Effector CD8-positive, alpha-beta T cell (primary cell): ENCODE data around the gene DYSF.
"Not testable (repeated sequence)": the region's sequence is repeated elsewhere in the genome, so short reads cannot be mapped to it uniquely, and the experiment has no call there.

Experiments used
- DNase-seq: peaks from one replicate; lab custom pipeline; 2025; lab: John Stamatoyannopoulos, UW
- total RNA-seq, 4 experiments: gene quantifications; one replicate each; lab custom pipeline; 2026; lab: John Stamatoyannopoulos, UW

DYSF gene
- 0.80 to 6.0 (median 3.1) reads per million in 4 experiments for total RNA-seq

DNA sequence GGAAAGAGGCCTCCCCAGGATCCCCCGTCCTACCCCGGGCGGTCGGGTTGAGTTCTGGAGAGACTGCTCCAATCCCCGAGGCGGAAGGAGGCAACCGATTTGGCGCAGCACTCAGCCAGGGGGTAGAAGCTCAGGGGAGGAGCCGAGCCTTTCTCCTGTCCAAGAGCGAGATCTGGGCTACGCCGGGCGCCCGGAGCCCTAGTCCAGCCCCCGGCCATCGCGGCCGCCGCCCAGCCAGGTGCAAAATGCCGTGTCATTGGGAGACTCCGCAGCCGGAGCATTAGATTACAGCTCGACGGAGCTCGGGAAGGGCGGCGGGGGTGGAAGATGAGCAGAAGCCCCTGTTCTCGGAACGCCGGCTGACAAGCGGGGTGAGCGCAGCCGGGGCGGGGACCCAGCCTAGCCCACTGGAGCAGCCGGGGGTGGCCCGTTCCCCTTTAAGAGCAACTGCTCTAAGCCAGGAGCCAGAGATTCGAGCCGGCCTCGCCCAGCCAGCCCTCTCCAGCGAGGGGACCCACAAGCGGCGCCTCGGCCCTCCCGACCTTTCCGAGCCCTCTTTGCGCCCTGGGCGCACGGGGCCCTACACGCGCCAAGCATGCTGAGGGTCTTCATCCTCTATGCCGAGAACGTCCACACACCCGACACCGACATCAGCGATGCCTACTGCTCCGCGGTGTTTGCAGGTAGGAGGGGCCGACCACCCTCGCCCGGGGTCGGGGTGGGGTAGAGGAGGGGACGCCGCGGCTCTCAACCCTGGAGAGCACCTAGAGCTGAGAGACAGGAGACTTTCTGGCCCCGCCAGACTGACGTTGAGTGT, at the start of gene DYSF:
Gene DYSF (plus strand): TSS at position 158 of the 817 bp plus-strand sequence.
- no peak for DNase-seq

DNA sequence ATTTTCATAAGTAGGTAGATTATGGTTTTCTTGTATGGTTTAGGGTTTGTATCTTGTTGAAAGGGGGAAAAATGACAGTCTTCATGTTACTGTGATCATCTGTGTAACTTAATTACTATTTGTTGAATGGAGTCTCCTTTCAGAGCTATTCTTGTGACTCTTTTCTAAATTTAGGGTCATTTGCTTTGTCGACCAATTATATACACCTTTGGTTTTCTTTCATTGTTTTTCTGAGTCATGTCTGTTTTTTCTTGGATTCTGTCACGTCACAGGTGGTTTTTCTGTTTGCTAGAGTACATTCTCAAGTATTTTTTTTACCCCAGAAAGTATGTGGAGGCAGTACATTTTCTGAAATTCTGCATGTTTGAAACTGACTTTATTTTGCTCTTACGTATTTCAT, 43.8 kb upstream of the DYSF start:
- DNase-seq, result no peak

DNA sequence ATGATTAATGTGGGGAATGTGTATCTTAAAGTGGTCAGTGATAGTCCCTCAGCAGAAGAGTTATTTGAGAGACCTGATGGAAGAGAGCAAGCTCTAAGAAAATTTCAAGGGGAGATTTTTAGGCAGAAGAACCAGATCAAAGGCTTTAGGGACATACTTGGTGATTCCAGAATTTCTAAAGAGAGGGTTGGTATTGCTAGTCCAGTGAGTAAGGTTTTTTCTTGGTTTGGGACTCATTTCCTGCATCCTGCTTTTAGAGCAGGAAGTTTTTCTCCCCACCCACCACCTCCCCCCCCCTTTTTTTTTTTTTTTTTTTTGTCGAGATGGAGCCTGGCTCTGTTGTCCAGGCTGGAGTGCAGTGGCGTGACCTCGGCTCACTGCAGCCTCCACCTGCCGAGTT, 42.7 kb upstream of the DYSF start:
- DNase-seq, result no peak

DNA sequence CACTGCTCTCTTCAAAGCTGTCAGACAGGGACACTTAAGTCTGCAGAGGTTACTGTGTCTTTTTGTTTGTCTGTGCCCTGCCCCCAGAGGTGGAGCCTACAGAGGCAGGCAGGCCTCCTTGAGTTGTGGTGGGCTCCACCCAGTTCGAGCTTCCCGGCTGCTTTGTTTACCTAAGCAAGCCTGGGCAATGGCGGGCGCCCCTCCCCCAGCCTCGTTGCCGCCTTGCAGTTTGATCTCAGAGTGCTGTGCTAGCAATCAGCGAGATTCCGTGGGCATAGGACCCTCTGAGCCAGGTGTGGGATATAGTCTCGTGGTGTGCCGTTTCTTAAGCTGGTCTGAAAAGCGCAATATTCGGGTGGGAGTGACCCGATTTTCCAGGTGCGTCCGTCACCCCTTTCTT, 36.5 kb upstream of the DYSF start:
- not testable (repeated sequence) for DNase-seq

DNA sequence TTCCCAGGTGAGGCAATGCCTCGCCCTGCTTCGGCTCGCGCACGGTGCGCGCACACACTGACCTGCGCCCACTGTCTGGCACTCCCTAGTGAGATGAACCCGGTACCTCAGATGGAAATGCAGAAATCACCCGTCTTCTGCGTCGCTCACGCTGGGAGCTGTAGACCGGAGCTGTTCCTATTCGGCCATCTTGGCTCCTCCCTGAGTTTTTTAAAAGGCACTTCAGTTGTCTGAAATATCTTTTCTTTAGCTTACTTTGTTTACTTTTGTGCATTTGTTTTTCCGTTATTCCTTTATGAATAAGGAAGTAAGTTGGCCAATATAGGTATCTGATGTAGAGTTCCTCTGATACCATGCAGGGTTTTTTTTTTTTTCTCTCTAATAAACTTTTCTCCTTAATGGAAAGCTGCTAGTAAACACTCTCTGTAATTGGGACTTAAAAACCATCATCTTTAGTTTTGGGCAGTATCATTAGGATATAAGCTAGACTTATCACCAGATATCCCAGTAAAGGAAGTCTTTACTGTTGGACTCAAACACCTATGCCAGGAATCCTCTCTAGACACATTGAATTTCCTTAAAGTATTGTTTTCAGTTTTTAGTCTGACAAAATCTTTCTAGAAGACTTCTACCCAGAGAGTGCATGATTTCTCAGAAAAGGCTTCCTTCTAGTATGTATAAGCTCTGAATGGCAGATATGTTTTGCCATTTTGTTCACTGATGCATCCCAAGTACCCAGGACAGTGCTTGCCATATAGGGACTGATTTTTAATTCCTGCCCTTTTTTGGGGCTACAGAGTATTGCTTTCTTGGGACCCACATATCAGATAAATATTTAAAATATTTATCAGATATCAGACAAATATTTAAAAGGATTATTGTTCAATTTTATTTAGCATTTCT, 35.8 kb upstream of the DYSF start:
- DNase-seq, result no peak

DNA sequence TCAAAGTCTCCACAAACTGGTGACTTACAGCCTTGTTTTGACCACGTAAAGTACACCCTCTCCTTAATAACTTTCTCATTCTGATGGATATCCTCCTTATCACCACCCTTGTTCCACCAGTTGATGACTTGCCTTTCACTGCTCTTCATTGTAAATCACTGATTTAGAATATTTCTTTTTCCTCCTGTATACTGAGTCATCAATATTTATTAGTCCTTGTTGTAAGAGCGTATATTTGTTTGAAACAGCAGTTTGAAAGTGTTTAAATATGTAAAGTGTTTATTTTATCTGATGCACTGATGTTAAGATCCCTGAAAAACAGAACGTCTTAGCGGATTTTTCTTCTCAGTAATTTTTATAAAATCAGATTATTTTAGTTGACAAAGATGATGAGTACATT, 34.2 kb upstream of the DYSF start:
- DNase-seq, result no peak

DNA sequence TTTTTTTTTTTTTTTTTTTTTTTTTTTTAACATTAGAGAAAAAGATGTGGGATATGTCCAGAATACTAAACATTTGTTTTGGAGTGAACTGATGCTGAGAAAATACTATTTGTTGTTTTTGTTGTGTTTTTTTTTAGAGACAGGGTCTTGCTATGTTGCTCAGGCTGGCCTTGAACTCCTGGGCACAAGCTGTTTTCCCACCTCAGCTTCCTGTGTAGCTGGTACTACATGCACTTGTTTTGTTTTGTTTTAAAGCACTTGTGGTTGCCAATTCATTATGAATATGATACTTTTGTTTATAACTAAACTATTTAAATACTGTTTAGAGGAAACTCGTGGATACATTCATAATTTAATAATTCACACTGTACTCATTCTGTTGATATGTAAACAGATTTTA, 33.4 kb upstream of the DYSF start:
- DNase-seq, result no peak

DNA sequence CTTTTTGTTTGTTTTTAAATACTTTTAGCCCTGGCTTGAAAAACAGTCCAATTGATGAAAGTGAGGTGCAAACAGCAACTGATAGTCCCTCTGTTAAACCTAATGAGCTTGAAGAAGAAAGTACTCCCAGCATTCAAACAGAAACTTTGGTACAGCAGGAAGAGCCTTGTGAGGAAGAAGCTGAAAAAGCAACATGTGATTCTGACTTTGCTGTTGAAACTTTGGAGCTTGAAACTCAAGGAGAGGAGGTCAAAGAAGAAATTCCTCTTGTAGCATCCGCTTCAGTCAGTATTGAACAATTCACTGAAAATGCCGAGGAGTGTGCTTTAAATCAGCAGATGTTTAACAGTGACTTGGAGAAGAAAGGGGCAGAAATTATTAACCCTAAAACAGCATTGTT, 30.6 kb upstream of the DYSF start:
- no peak for DNase-seq

DNA sequence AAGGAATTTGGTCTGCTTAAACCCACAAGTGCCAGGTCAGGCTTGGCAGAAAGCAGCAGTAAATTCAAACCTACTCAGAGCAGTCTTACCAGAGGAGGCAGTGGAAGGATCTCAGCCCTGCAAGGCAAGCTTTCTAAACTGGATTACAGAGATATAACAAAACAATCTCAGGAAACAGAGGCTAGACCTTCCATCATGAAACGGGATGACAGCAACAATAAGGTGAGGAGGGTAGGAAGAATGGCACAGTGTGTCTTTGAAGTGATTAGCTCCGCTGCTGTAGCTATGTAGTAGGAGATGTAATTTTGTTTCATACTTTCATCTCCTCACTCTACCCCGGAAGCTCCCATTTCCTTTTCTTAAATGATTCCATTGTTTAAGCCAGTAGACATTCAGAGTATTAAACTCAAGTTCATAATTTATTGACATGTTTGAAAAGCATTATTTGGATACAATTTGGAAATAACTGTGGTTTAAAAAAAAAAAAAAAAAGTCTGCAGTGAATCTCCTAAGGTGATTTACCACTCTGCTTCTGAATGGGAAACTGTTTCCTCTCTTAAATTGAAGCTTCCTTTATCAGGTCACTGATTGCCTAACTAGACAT, 29.4 kb upstream of the DYSF start:
- DNase-seq, result no peak

DNA sequence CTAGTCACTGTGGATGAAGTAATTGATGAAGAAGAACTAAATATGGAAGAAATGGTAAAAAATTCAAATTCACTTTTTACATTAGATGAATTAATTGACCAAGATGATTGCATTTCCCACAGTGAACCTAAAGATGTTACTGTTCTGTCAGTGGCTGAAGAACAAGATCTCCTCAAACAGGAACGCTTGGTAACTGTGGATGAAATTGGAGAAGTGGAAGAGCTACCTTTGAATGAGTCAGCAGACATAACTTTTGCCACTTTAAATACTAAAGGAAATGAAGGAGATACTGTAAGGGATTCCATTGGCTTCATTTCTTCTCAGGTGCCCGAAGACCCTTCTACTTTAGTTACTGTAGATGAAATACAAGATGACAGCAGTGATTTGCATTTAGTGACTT, 26.6 kb upstream of the DYSF start:
- no peak for DNase-seq

DNA sequence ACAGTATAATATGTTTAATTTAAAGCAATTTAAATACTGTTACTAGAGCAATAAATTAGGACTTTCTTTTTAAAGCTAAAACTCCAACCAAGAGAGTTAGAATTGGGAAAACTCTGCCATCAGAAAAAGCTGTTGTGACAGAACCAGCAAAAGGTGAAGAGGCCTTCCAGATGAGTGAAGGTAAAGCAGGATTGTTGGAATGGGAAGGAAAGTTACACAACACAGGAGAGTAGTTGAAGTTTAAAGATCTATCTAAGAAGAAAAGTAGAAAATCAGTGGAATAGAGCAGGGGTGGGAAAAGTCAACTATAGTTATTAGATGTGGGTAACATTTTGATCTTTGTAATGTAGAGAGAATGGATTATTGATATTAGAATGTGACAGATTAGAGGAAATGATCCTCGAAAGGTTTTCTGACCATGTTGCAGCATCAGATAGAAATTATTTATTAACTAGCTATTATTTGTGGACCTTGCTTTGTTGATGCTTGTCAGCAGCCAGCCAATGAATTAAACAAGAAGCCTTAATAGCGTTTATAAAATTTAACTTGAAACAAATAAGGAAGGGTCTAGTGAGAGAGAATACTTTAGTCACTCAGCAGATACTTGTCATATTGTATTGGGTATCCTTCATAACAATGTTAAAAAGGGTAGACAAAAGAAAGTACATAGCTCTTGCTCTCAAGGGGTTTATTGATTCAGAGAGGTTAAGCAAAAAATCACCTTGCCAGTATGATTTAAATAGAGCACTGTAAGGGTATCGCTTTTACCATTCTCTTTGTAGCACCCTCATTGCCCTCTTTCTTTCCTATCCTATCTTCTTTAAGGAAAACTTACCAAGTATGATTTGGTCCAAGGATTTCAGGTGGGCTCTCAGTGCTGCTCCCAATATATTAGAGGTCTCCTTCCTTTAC, 24.6 kb upstream of the DYSF start:
- DNase-seq, result no peak

DNA sequence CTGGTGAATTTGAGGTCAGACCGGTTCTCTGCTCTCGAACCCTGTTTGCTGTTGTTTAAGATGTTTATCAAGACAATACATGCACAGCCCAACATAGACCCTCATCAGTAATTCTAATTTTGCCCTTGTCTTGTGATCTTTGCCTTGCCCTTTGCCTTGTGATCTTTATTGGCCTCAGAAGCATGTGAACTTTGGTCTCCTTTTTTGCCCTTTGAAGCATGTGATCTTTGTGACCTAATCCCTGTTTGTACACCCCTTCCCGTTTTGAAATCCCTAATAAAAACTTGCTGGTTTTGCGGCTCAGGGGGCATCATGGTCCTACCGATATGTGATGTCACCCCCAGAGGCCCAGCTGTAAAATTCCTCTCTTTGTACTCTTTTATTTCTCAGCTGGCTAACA, 8.2 kb upstream of the DYSF start:
- not testable (repeated sequence) for DNase-seq

DNA sequence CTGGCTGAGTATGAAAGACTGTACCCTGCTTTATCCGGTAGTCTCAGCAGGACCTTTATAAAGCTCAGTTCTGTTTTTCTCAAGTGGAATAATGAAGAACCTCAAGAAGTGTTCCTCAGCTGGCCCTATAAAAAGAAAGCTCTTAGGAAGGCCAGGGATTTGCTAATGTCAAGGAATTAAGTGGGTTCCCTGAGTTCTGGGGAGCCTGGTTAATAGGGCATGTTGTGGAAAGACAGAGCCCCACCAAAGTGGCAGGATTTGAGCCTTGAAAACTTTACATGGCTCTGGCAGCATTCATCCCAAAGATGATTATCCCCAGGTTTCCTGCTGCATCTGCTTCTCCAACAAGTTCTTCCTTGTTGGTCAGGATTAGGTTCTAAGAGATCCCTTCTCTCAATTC, 6.9 kb upstream of the DYSF start:
- no peak for DNase-seq

DNA sequence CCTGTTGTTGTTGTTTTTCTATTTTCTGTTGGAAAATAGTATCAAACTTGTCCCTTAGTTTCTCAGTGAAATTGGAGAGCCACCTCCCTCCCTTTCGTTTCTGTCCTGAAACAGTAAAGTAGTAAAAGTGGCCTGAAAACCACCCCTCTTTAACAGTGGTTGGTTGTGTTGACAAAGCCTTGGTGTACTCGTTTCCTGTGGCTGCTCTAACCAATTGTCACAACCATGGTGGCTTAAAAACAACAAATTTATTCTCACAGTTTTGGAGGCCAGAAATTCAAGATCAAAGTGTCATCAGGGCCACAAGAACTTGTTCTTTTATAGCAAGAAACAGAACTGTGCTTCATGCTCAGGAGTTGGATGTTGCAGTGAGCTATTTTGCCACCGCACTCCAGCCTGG, 4.0 kb upstream of the DYSF start:
- no peak for DNase-seq

DNA sequence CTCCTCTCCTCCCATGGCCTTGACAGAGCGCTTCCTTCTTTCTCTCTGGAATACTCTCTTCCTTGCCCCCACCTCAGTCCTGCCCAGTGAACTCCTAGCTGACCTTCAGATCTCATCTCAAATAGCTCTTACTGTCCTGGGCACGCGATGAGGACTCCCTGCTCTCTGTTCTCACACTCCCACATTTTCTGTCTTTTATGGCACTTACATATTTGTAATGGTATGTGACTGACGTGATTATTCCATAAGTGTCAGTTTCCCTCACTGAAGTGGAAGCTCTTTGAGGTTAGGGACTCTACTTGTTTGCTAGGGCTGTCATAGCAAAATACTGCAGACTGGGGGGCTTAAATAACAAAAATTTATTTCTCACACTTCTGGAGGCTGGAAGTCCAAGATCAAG, 1.7 kb upstream of the DYSF start:
- no peak for DNase-seq

DNA sequence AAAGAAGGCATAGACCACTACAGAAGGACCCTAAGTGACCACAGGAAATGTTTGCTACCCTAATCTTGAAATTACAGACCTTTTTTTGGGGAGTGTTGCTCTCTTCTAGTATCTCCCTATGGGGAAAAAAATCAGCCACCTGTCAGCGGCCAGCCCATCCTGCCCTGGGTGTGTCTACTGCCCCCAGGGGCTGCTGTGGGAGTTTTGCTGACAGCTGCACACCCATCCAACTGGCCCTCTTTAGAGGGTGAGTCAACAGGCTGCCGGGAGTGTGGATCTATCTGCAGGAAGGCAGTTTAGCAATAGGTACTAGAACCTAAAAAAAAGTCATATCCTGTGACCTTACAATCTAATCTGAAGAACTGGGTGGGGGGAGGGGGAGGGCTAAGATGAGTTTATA, 796 bp upstream of the DYSF start:
- no peak for DNase-seq

DNA sequence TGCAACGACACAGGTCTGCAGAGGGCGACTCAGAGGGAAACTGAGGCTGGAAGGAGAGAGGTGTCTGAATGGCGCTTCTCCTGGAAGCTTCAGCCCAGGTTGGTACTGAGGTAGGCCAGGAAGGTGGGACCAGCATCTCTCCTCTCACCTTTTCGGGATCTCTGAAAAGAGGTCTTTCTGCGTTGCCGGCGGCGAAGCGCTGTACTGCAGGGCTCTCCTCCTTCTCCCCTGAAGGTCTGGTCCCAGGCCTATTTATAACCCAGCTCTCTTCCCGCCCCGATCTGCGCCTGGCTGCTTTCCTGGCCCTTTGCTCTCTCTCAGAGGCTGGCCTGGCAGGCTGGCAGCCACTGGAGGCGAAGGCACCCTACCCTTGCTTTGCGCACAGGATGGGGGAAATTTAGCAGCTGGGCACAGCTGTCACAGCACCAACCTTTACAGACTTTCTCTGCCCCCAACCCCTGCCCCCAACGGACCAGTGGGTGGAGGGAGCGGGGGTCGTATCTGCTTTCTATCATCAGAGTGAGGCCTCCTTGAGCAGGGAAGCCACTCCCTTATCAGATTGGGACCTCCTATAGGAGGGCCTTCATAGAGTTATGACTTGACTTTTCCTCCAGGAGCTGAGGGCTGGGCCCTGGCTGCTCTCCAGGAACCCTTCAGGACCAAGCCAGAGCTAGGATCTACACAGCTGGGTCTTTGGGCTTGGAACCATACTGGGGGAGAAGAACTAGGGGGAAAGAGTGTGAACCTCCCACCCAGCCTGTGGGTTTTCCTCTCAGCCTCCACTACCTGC, 1.1 kb downstream of the DYSF start:
- no peak for DNase-seq

DNA sequence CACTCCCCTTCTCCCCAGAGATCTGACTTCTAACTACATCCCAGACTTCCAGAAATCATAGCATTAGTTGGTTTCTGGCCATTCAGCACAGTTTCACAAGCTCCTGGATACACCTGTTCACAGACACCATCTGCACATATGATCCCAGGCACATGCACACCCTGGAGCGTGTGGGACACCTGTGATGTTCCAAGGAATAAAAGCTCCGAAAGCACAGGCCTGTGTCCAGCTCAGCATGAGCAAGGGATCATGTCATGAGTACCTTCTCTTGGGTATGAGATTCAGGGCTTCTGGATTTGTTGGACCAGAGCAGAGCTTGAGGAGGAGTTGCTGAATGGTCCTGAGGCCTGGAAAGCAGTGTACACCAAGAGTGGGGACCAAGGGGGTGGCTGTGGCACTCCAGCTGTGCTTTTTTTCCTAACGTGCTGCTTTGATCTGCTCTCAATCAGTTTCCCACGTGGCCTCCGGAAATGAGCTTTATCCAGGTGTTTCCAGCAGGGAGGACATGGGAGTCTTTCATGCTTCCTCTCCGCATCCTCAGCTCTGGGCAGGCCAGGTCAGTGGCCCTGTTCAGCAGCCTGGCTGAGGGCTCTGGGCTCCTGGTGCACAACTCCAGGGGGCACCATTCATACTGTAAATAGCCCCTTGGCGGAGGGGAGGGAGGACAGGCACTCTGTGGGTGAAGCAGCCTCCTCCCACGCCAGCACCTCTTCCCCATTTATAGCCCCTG, 1.8 kb downstream of the DYSF start:
- DNase-seq, result no peak

DNA sequence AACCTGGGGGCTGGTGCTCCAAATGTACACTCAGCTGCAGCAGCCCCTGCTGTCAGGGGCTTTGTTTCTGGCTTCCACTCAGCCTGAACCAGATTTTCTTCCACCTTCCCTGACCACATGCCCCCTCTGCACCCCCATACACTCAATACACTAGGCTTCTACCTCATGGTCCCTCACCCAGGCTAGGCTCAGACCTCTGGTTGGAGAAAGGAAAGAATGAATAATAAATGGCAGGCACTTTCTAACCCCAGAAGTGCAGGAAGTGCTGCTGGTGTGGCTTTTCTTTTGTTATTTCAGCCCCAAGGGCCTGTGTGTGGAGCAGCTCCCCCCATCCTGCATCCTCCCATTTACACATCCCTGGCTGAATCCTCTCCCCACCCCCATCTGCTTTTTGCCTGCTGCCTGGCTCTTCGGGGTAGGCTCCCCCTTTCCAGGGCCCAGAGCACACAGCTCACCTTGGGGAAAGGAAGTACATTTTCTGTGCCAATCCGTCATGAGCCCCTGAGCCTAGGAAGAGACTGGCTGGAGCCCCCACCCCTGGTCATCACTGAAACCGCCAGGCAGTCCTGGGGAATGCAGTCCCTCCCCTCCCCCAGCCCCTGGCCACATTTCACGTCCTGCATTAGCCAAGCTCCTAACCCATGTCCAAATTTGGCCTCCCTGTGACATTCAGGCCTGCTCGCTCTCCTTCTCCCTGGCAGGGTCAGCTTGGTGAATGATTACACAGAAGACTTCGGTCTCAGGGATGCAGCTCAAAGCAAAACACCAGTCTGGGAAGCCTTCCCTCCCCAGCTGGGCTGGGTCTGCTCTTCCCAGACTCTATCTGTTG, 2.6 kb downstream of the DYSF start:
- no peak for DNase-seq
